Prostate gland (tissue), 2 donors: ENCODE results near the gene CCDC69. TPM values are rescaled to one million over a fixed set of nuclear protein-coding genes. Genes with fewer than 3 reads are reported as not detected.

Source experiments
- DNase-seq: peaks from one replicate; pipeline ENCODE4 v3.0.0-alpha.2; 2019; ENCODE audit warnings: low spot score
- H3K27ac ChIP-seq, 2 donors: fragments of 200-600 bp; sonication (generic); 2 replicates each; pipeline ENCODE4 v1.5.1; 2017 to 2019
- H3K27me3 ChIP-seq: fragments of 200-600 bp; sonication (generic); replicated peaks from 2 replicates; pipeline ENCODE4 v1.5.1; 2019; ENCODE audit not compliant: insufficient read depth
- H3K36me3 ChIP-seq, 2 donors: fragments of 200-600 bp; sonication (generic); 1 replicate in 1 of 2; 2 replicates in 1 of 2; pipeline versions ENCODE4 v1.5.1 to v1.8.1; 2017 to 2019
- H3K4me1 ChIP-seq: fragments of 200-600 bp; sonication (generic); replicated peaks from 2 replicates; pipeline ENCODE4 v1.5.1; 2019
- H3K4me3 ChIP-seq, 2 donors: fragments of 200-600 bp; sonication (generic); 2 replicates each; pipeline ENCODE4 v1.5.1; 2017 to 2019
- H3K9me3 ChIP-seq: fragments of 200-600 bp; sonication (generic); 2 replicates; pipeline ENCODE4 v1.5.1; 2017
- POLR2A ChIP-seq: fragments of 450-650 bp; IDR thresholded peaks from one replicate; pipeline ENCODE4 v1.6.1; 2016; ENCODE audit warnings: antibody characterized with exemption, mild to moderate bottlenecking
- POLR2AphosphoS5 ChIP-seq: sonication (generic); formaldehyde crosslinking; IDR thresholded peaks from one replicate; pipeline ENCODE4 v1.6.1; 2017; ENCODE audit warnings: antibody characterized with exemption
- WGBS: methylation state at CpG from one replicate; pipeline ENCODE4 v1.1.5; 2018; 5-methylcytosine and 5-hydroxymethylcytosine counted together
- intact Hi-C: fragments of 100-400 bp; cut with DNase I; formaldehyde crosslinking; loops from one replicate; pipeline ENCODE4 v1.14.2; 2022
- total RNA-seq, 2 donors: library from RNA; depleted of rRNA; stranded (reverse); fragments of >200 nt; gene quantifications; one replicate each; pipeline ENCODE4 v1.1.0, GENCODE V29; 2016
- TF ChIP-seq, protein P1 (sequence below), 4 experiments: fragments of 200-600 bp in 2 of 4; fragments of 450-650 bp in 2 of 4; sonication (generic) in 2 of 4; IDR thresholded peaks; 1 replicate in 3 of 4; 2 replicates in 1 of 4; pipeline ENCODE4 v1.5.1; 2016 to 2019; ENCODE audit warnings: antibody characterized with exemption in 4 of 4, mild to moderate bottlenecking in 2 of 4, moderate library complexity in 2 of 4

The CCDC69 gene
- total RNA-seq, 2 donors from 2014 or later: 28.2 to 53.8 TPM

DNA sequence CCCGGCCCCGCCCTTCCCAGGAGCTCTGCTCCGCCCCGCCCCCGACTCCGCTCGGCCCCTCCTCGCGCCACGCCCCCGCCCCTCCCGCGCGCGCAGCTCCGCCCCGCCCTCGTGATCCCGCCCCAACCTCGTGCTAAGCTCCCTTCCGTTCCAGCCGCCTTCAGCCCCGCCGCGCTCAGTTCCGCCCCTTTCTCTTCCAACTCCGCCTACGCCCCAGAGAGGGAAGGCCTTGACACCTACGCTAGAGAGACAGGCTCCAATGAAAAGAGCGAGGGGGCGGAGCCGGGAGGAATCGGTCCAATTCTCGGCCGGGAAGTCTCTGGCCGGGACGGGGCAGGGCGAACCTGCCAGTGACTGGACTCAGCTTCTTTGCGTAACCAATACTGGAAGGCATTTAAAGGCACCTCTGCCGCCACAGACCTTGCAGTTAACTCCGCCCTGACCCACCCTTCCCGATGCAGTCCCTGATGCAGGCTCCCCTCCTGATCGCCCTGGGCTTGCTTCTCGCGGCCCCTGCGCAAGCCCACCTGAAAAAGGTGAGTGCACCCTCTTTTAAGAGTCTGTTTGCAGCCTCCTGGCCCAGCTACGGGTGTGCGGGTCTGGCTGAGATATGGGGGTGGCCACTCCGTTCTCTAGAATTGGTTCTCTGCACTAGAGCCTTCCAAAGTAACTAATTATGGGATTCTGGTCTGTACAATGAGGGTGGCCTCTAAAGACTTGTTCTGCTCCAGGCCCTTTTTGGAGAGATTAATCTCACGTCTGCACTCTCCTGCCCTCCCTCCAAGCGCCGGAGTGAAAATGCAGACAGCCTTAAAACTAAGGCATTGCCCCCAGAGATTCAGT is 29.1 kb upstream of the CCDC69 start, which contains the start of gene GM2A:
GM2A (plus strand) TSS at position 424 of the 843 bp plus-strand sequence; CDS start at position 456, 32 bp downstream.
- TF ChIP-seq POLR2AphosphoS5 (peak; percentile 98), POLR2A (peak; percentile 94)
- TF ChIP-seq, protein P1, sequence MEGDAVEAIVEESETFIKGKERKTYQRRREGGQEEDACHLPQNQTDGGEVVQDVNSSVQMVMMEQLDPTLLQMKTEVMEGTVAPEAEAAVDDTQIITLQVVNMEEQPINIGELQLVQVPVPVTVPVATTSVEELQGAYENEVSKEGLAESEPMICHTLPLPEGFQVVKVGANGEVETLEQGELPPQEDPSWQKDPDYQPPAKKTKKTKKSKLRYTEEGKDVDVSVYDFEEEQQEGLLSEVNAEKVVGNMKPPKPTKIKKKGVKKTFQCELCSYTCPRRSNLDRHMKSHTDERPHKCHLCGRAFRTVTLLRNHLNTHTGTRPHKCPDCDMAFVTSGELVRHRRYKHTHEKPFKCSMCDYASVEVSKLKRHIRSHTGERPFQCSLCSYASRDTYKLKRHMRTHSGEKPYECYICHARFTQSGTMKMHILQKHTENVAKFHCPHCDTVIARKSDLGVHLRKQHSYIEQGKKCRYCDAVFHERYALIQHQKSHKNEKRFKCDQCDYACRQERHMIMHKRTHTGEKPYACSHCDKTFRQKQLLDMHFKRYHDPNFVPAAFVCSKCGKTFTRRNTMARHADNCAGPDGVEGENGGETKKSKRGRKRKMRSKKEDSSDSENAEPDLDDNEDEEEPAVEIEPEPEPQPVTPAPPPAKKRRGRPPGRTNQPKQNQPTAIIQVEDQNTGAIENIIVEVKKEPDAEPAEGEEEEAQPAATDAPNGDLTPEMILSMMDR (IDR thresholded peaks at IDR 0.05): peak in 1 of 4 experiments; percentile 17
- Histone ChIP-seq H3K9me3 (no peaks in the 10 kb centered on the region), H3K27ac (peak within 1 kb of the TSS; percentile 55 to 65), H3K4me3 (peak within 1 kb of the TSS; percentile 51 to 63), H3K4me1 (no peaks in the 10 kb centered on the region), H3K27me3 (no peaks in the 10 kb centered on the region), H3K36me3 (no peaks in the 10 kb centered on the region)
- WGBS: under 1% methylated on average over 49 of the region's 52 CpGs
- intact Hi-C loops: loop anchor here (10.0 kb wide), 1 partner anchor 422 kb away; no protein-coding TSS in a partner anchor
- DNase-seq: peak; percentile 99

DNA sequence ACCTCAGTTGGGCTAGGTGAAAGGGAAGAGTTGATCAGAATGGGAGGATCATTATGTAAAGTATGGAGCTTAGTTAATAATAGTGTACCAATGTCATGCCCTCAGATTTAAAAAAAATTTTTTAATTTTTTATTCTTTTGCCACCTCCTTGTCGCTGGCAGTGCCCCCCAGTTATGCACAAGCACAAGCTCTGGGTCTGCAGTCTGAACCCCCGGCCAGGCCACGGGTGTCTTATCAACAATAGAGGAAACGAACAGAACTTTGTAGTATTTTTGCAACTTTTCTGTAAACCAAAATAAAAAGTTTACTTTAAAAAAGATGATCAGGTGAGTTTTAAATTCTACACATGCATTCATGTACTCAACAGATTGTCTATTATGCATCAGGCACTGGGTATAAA is 27.7 kb upstream of the CCDC69 start:
- no peaks in the 10 kb centered on the region for H3K27me3 ChIP-seq
- 95% methylated on average over 4 of the region's 4 CpGs for WGBS

DNA sequence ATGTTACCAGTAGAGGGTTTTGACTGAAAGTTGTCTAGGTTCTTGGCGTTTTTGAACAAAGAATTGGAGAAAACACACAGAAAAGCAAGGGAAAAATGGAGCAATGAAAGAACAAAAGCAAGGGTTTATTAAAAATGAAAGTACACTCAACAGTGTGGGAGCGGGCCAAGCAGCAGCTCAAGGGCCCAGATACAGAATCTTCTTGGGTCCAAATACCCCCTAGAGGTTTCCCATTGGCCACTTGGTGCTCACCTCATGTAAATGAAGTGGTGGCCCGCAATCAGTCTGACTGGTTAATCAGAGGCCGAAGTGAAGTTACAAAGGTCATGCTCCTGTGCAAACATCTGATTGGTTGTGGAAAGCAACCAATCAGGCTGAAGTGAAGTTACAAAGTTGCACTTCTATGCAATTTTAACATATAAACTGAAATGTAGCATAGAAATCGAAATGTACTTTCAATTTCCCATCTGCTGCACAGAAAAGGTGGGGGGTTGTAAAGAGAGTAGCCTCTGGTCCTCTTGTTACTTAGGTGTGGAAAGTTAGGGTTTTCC is 27.2 kb upstream of the CCDC69 start:
- Histone ChIP-seq H3K4me1 (no peaks in the 10 kb centered on the region), H3K4me3 (no peak overlapping the region), H3K36me3 (no peaks in the 10 kb centered on the region), H3K9me3 (no peaks in the 10 kb centered on the region), H3K27ac (no peak overlapping the region), H3K27me3 (no peaks in the 10 kb centered on the region)
- WGBS: 84% methylated on average over 5 of the region's 5 CpGs
- TF ChIP-seq, protein P1 (IDR thresholded peaks at IDR 0.05): no peak
- TF ChIP-seq POLR2AphosphoS5 (no peak), POLR2A (no peak)
- intact Hi-C loops: loop anchor here (10.0 kb wide), 1 partner anchor 424 kb away; no protein-coding TSS in a partner anchor
- no peak for DNase-seq

More for the DNA sequence above, 27.7 kb upstream of the CCDC69 start:
- intact Hi-C loops: loop anchor here (10.0 kb wide), 1 partner anchor 423 kb away; no protein-coding TSS in a partner anchor
- no peaks in the 10 kb centered on the region for H3K9me3 ChIP-seq
- no peak overlapping the region for H3K27ac ChIP-seq
- no peaks in the 10 kb centered on the region for H3K36me3 ChIP-seq
- no peak for DNase-seq
- TF ChIP-seq POLR2AphosphoS5: no peak
- TF ChIP-seq, protein P1 (IDR thresholded peaks at IDR 0.05): no peak
- no peak for TF ChIP-seq POLR2A
- no peak overlapping the region for H3K4me3 ChIP-seq
- no peaks in the 10 kb centered on the region for H3K4me1 ChIP-seq

DNA sequence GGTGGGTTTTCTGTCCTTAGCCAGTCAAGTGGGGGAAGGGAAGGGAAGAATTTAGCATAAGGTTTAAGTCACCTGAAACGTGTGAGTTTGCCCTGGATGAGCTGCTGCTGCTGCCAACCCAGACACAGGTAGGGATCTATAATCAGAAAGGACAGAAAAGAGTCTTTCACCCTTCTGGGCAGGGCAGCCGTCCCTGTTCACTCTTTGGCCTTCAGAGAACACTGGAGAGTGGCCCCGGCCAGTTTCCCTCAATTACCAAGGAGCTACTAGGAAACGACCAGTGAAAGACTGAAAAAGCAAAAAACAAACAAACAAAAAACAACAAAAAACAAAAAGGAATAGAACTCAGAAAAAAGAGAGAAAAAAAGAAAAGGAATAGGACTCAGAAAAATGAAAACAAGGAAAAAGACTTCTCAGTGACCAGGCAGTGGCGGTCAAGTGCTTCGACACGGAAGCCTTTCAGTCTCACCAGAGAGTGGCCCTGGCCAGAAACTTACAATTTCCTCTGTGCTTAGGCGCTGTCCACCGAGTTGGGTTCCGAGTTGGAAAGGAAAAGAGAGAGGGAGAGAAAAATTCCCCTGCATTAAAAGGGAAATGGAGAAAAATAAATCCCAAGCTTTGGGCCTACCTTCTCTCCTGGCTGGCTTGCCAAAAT is 26.6 kb upstream of the CCDC69 start:
- intact Hi-C loops: loop anchor here (10.0 kb wide), 1 partner anchor 424 kb away; no protein-coding TSS in a partner anchor
- Histone ChIP-seq H3K4me1 (no peaks in the 10 kb centered on the region), H3K9me3 (no peaks in the 10 kb centered on the region), H3K36me3 (no peaks in the 10 kb centered on the region), H3K27me3 (no peaks in the 10 kb centered on the region), H3K4me3 (no peak overlapping the region), H3K27ac (no peak overlapping the region)
- DNase-seq: no peak
- WGBS: 86% methylated on average over 10 of the region's 10 CpGs
- TF ChIP-seq POLR2A: no peak
- TF ChIP-seq POLR2AphosphoS5: no peak
- TF ChIP-seq, protein P1 (IDR thresholded peaks at IDR 0.05): no peak
